GM18511 (cell line): ENCODE results near the gene DTNA.
A peak's percentile ranks its signal among the peaks of the same experiment; 100 is the strongest.
"Not testable (repeated sequence)": the region's sequence is repeated elsewhere in the genome, so short reads cannot be mapped to it uniquely, and the experiment has no call there.

Experiments
- ATAC-seq: cut with Tn5 transposase; IDR thresholded peaks from one replicate; pipeline ENCODE4 v1.9.1; 2021; ENCODE audit warnings: mild to moderate bottlenecking, moderate library complexity; ENCODE audit not compliant: unreplicated experiment

The DTNA gene

GRCh38 chr18:34709750-34710441 is at the start of gene DTNA:
Gene DTNA (plus strand): TSS chr18:34710298. CDS start chr18:34755977, 45,679 bp downstream.
- ATAC-seq: no peak

GRCh38 chr18:34660572-34660971 is 49.5 kb upstream of the DTNA start:
- ATAC-seq: no peak

- peak; percentile 90 for ATAC-seq
Measured at GRCh38 chr18:34661464-34662087, 48.5 kb upstream of the DTNA start.

- ATAC-seq: no peak
Measured at GRCh38 chr18:34676816-34677574, 33.1 kb upstream of the DTNA start.

- not testable (repeated sequence) for ATAC-seq
Measured at GRCh38 chr18:34689750-34690149, 20.3 kb upstream of the DTNA start.

- no peak for ATAC-seq
Measured at GRCh38 chr18:34691614-34692013, 18.5 kb upstream of the DTNA start.

GRCh38 chr18:34694591-34695165 is 15.4 kb upstream of the DTNA start:
- no peak for ATAC-seq

GRCh38 chr18:34695310-34695709 is 14.8 kb upstream of the DTNA start:
- ATAC-seq: no peak

GRCh38 chr18:34696671-34697070 is 13.4 kb upstream of the DTNA start:
- no peak for ATAC-seq

- no peak for ATAC-seq
Measured at GRCh38 chr18:34697233-34697632, 12.9 kb upstream of the DTNA start.

- ATAC-seq: no peak
Measured at GRCh38 chr18:34697891-34698290, 12.2 kb upstream of the DTNA start.

GRCh38 chr18:34701911-34702310 is 8.2 kb upstream of the DTNA start:
- ATAC-seq: no peak

GRCh38 chr18:34702814-34703213 is 7.3 kb upstream of the DTNA start:
- ATAC-seq: no peak

GRCh38 chr18:34704074-34704473 is 6.0 kb upstream of the DTNA start:
- ATAC-seq: no peak

GRCh38 chr18:34704823-34705222 is 5.3 kb upstream of the DTNA start:
- no peak for ATAC-seq

- no peak for ATAC-seq
Measured at GRCh38 chr18:34707670-34708069, 2.4 kb upstream of the DTNA start.

- ATAC-seq: no peak
Measured at GRCh38 chr18:34709104-34709503, 994 bp upstream of the DTNA start.

- ATAC-seq: no peak
Measured at GRCh38 chr18:34710458-34710914, 388 bp downstream of the DTNA start.

GRCh38 chr18:34710934-34711333 is 836 bp downstream of the DTNA start:
- ATAC-seq: no peak

- not testable (repeated sequence) for ATAC-seq
Measured at GRCh38 chr18:34716111-34716510, 6.0 kb downstream of the DTNA start.

GRCh38 chr18:34718610-34719009 is 8.5 kb downstream of the DTNA start:
- no peak for ATAC-seq
